Panc1 (cell line): Measurements from ENCODE around the gene OR2H1. TPM values are rescaled to one million over a fixed set of nuclear protein-coding genes. Genes with fewer than 3 reads are reported as not detected.

Experiments
- ATAC-seq: fragments of 200-7000 bp; cut with Tn5 transposase; 2 replicates; pipeline ENCODE4 v1.9.1; 2020; ENCODE audit warnings: mild to moderate bottlenecking, moderate library complexity
- BruUV-seq: library from RNA; stranded (reverse); fragments of 400-500 nt; replicated peaks from 2 replicates; lab custom pipeline; 2021; lab: Mats Ljungman, UMichigan
- CTCF ChIA-PET: fragments of 300-600 bp; sonication (Branson Sonifier 250); formaldehyde crosslinking; loops from one replicate; lab custom pipeline; 2022; ENCODE audit warnings: antibody characterized with exemption; lab: Charles Lee
- POLR2A ChIA-PET: fragments of 300-600 bp; sonication (Branson Sonifier 250); formaldehyde crosslinking; loops from one replicate; lab custom pipeline; 2022; ENCODE audit warnings: antibody characterized with exemption; lab: Charles Lee
- DNase-seq: peaks from one replicate; pipeline ENCODE4 v3.0.0-alpha.2; 2010; ENCODE audit warnings: low read depth, low spot score
- H3K27ac ChIP-seq: 2 replicates; pipeline ENCODE4 v1.5.1; 2011; ENCODE audit warnings: mild to moderate bottlenecking, low read length, inconsistent platforms
- H3K27me3 ChIP-seq: fragments of 200-500 bp; sonication (Bioruptor generic); 2 replicates; pipeline ENCODE4 v1.6.0; 2014; ENCODE audit warnings: low read length, inconsistent platforms; ENCODE audit not compliant: control insufficient read depth, insufficient read depth
- H3K36me3 ChIP-seq: fragments of 200-500 bp; sonication (Bioruptor generic); 2 replicates; pipeline ENCODE4 v1.5.1; 2014; ENCODE audit warnings: inconsistent platforms, mild to moderate bottlenecking, low read length, moderate library complexity; ENCODE audit not compliant: control insufficient read depth, insufficient read depth
- H3K4me1 ChIP-seq: 2 replicates; pipeline ENCODE4 v1.5.1; 2011; ENCODE audit warnings: inconsistent platforms, mild to moderate bottlenecking, low read length, moderate library complexity; ENCODE audit not compliant: control insufficient read depth, insufficient read depth
- H3K4me3 ChIP-seq, 2 experiments: 2 replicates each; pipeline ENCODE4 v1.5.1; 2011 to 2012; ENCODE audit warnings: low read depth in 2 of 2, low read length in 2 of 2, mild to moderate bottlenecking in 2 of 2, inconsistent platforms in 1 of 2, moderate library complexity in 1 of 2
- H3K9me3 ChIP-seq: fragments of 200-500 bp; sonication (Bioruptor generic); 2 replicates; pipeline ENCODE4 v1.5.1; 2014; ENCODE audit warnings: low read depth, mild to moderate bottlenecking, inconsistent platforms, low read length, moderate library complexity; ENCODE audit not compliant: control insufficient read depth, insufficient read depth
- CTCF ChIP-seq: fragments of 450-650 bp; IDR thresholded peaks from 2 replicates; pipeline ENCODE4 v1.5.1; 2017; ENCODE audit warnings: mild to moderate bottlenecking
- POLR2AphosphoS5 ChIP-seq: IDR thresholded peaks from 2 replicates; pipeline ENCODE4 v1.6.1; 2012; ENCODE audit warnings: mild to moderate bottlenecking, low read depth, low read length, moderate library complexity
- REST ChIP-seq, 2 experiments: IDR thresholded peaks; 2 replicates each; pipeline ENCODE4 v1.6.1; 2011 to 2012; ENCODE audit warnings: low read depth in 2 of 2, control low read depth in 1 of 2, low read length in 1 of 2, mild to moderate bottlenecking in 1 of 2, moderate library complexity in 1 of 2; ENCODE audit not compliant: insufficient read depth in 1 of 2
- SIN3A ChIP-seq: IDR thresholded peaks from 2 replicates; pipeline ENCODE4 v1.6.1; 2012; ENCODE audit warnings: low read depth, mild to moderate bottlenecking, low read length, moderate library complexity, borderline replicate concordance; ENCODE audit not compliant: insufficient read depth
- TCF7L2 ChIP-seq: IDR thresholded peaks from 2 replicates; pipeline ENCODE4 v1.6.1; 2011; ENCODE audit warnings: mild to moderate bottlenecking, low read depth, low read length, inconsistent platforms
- in situ Hi-C: cut with HindIII; loops from 2 replicates; pipeline ENCODE4 v1.10.0; 2016; ENCODE audit warnings: low sequenced_read_pairs, low pct_unique_long_range_greater_than_20kb
- intact Hi-C: fragments of 100-400 bp; cut with micrococcal nuclease; formaldehyde crosslinking; loops from one replicate; pipeline ENCODE4 v1.10.0; 2022; ENCODE audit not compliant: unreplicated experiment
- total RNA-seq: library from RNA; stranded (reverse); gene quantifications from one replicate; pipeline ENCODE4 v1.2.1, GENCODE V29; 2021; ENCODE audit not compliant: unreplicated experiment

Gene OR2H1
- total RNA-seq, 1 experiment from 2014 or later = not detected

GRCh38 chr6:29494131-29494530 lies 37.2 kb downstream of the OR2H1 start:
- ATAC-seq (no peak), DNase-seq (no peak)
- no peak overlapping the region for H3K4me3 ChIP-seq
- no peaks in the 10 kb centered on the region for H3K9me3 ChIP-seq
- no peak for TF ChIP-seq CTCF
- TF ChIP-seq POLR2AphosphoS5 = no peak
- TF ChIP-seq TCF7L2 = no peak
- TF ChIP-seq SIN3A = no peak
- no peak for TF ChIP-seq REST (IDR thresholded peaks at IDR 0.05; ENCODE audit: insufficient read depth in 1 of 2, low read depth in 2 of 2, low read length in 1 of 2)
- CTCF ChIA-PET = no interaction called here
- no peak overlapping the region for H3K27ac ChIP-seq
- H3K27me3 ChIP-seq = no peaks in the 10 kb centered on the region; the same call in 1 of the 2 replicates
- in situ Hi-C loops (no loop called here), intact Hi-C loops (no loop called here)
- BruUV-seq = no TSS peak
- H3K36me3 ChIP-seq = no peaks in the 10 kb centered on the region
- H3K4me1 ChIP-seq = no peaks in the 10 kb centered on the region
- POLR2A ChIA-PET = no interaction called here

GRCh38 chr6:29495571-29495970 lies 38.6 kb downstream of the OR2H1 start:
- no peaks in the 10 kb centered on the region for H3K4me1 ChIP-seq
- no peaks in the 10 kb centered on the region for H3K9me3 ChIP-seq
- H3K27ac ChIP-seq = no peak overlapping the region
- POLR2A ChIA-PET = no interaction called here
- CTCF ChIA-PET = no interaction called here
- intact Hi-C loops (no loop called here), in situ Hi-C loops (no loop called here)
- no peak for TF ChIP-seq SIN3A
- TF ChIP-seq POLR2AphosphoS5 = no peak
- no peak for TF ChIP-seq REST (IDR thresholded peaks at IDR 0.05; ENCODE audit: insufficient read depth in 1 of 2, low read depth in 2 of 2, low read length in 1 of 2)
- TF ChIP-seq TCF7L2 = no peak
- TF ChIP-seq CTCF = no peak
- no peaks in the 10 kb centered on the region; the same call in 1 of the 2 replicates for H3K27me3 ChIP-seq
- H3K36me3 ChIP-seq = no peaks in the 10 kb centered on the region
- BruUV-seq = no TSS peak
- H3K4me3 ChIP-seq = no peak overlapping the region
- ATAC-seq (no peak), DNase-seq (no peak)
